ENCODE results near the gene RNU6-7. TPM values are rescaled to one million over a fixed set of nuclear protein-coding genes. Genes with fewer than 3 reads are reported as not detected.
A peak's percentile ranks its signal among the peaks of the same experiment; 100 is the strongest.

The RNU6-7 gene
- total and polyA plus RNA-seq, 10 of the 15 experiments (the other 5 are each of a cell fraction or from before 2014, with no cell fraction given): not detected

GRCh38 chr14:32205984-32206383, 4.1 kb downstream of the RNU6-7 start (continued):
- TF ChIP-seq POU2F2 (IDR thresholded peaks at IDR 0.05; ENCODE audit: borderline replicate concordance, low read depth, low read length): peak; percentile 78; the same call in 2 of the 3 replicates
- TF ChIP-seq GATAD2B (conservative IDR thresholded peaks at IDR 0.05; ENCODE audit: low read depth): peak; percentile 66; the same call in 1 of the 2 replicates
- TF ChIP-seq ZNF687 (IDR thresholded peaks at IDR 0.05): no peak
- peak; percentile 85 for TF ChIP-seq PAX5 (IDR thresholded peaks at IDR 0.05; ENCODE audit: borderline replicate concordance, low read depth, low read length)
- TF ChIP-seq FOXM1 (IDR thresholded peaks at IDR 0.05; ENCODE audit: low read depth, low read length): peak; percentile 87
- peak in 1 of 2 experiments; percentile 84; a peak in 2 of 4 replicates for TF ChIP-seq ETV6 (conservative IDR thresholded peaks at IDR 0.05 in 1 of 2, IDR thresholded peaks at IDR 0.05 in 1 of 2; ENCODE audit: borderline replicate concordance in 1 of 2, low read depth in 1 of 2)
- TF ChIP-seq CREM (IDR thresholded peaks at IDR 0.05; ENCODE audit: low read depth): peak; percentile 74
- no peak for TF ChIP-seq HSF1 (IDR thresholded peaks at IDR 0.05; ENCODE audit: low read depth, low read length)
- no peak for TF ChIP-seq WRNIP1 (IDR thresholded peaks at IDR 0.05; ENCODE audit: borderline replicate concordance, low read depth, low read length)
- TF ChIP-seq SMAD1 (IDR thresholded peaks at IDR 0.05; ENCODE audit: low read depth, partially characterized antibody): peak; percentile 85
- no peak for TF ChIP-seq SIX5 (IDR thresholded peaks at IDR 0.05; ENCODE audit: low read depth, low read length, severe bottlenecking)
- peak; percentile 99 for TF ChIP-seq IKZF1 (conservative IDR thresholded peaks at IDR 0.05)
- peak; percentile 91; the same call in 1 of the 2 replicates for TF ChIP-seq TCF12 (IDR thresholded peaks at IDR 0.05; ENCODE audit: low read depth, low read length)
- peak; percentile 84 for TF ChIP-seq MEF2B (IDR thresholded peaks at IDR 0.05; ENCODE audit: partially characterized antibody, poor library complexity, severe bottlenecking)
- TF ChIP-seq MEF2A (IDR thresholded peaks at IDR 0.05; ENCODE audit: insufficient read depth, low read depth, low read length): 0 out of 2 replicates have a peak, but pooled peaks have one; percentile 41
- peak; percentile 96 to 99 for TF ChIP-seq EP300 (IDR thresholded peaks at IDR 0.05; ENCODE audit: borderline replicate concordance in 1 of 2, control insufficient read depth in 1 of 2, low read depth in 2 of 2, low read length in 2 of 2)
- TF ChIP-seq KLF5 (IDR thresholded peaks at IDR 0.05; ENCODE audit: partially characterized antibody): peak; percentile 86
- peak; percentile 89; the same call in 1 of the 2 replicates for TF ChIP-seq TCF3 (IDR thresholded peaks at IDR 0.05; ENCODE audit: borderline replicate concordance, insufficient read depth, low read depth, low read length)
- TF ChIP-seq JUNB (IDR thresholded peaks at IDR 0.05): peak; percentile 89
- TF ChIP-seq YY1 (IDR thresholded peaks at IDR 0.05; ENCODE audit: low read depth, low read length): no peak
- TF ChIP-seq ATF7 (IDR thresholded peaks at IDR 0.05; ENCODE audit: low read depth): peak; percentile 94
- TF ChIP-seq DPF2 (IDR thresholded peaks at IDR 0.05): peak; percentile 99
- peak; percentile 65; the same call in 1 of the 2 replicates for TF ChIP-seq ESRRA (IDR thresholded peaks at IDR 0.05; ENCODE audit: low read length)
- TF ChIP-seq MLLT1 (IDR thresholded peaks at IDR 0.05): peak; percentile 56; the same call in 1 of the 2 replicates
- no peak for TF ChIP-seq ZNF207 (IDR thresholded peaks at IDR 0.05; ENCODE audit: borderline replicate concordance)

Data from GM12878 (cell line).